NCI-H2107 treated with DMSO at 0.1 percent for 48 hours (cell line): ENCODE measurements around the gene MAP4K1.

Source experiments
- DNase-seq: peaks from one replicate; lab custom pipeline; 2025; ENCODE audit not compliant: unreplicated experiment; lab: John Stamatoyannopoulos, UW

The MAP4K1 gene

GRCh38 chr19:38617764-38618589 is at the start of gene MAP4K1:
TSS of gene MAP4K1 (minus strand) at chr19:38617953. CDS start at chr19:38617895, 58 bp downstream.
- DNase-seq = peak; percentile 2

GRCh38 chr19:38666663-38667511 is 49.1 kb upstream of the MAP4K1 start:
- DNase-seq = no peak

- no peak for DNase-seq
Observed at GRCh38 chr19:38665950-38666662, 48.4 kb upstream of the MAP4K1 start.

GRCh38 chr19:38665219-38665931 is 47.6 kb upstream of the MAP4K1 start:
- no peak for DNase-seq

- DNase-seq = peak; percentile 44
Observed at GRCh38 chr19:38664503-38665211, 46.9 kb upstream of the MAP4K1 start.

- peak; percentile 27 for DNase-seq
Observed at GRCh38 chr19:38663957-38664502, 46.3 kb upstream of the MAP4K1 start.

GRCh38 chr19:38663156-38663651 is 45.5 kb upstream of the MAP4K1 start:
- no peak for DNase-seq

- DNase-seq = no peak
Observed at GRCh38 chr19:38662537-38663155, 44.9 kb upstream of the MAP4K1 start.

GRCh38 chr19:38661996-38662395 is 44.2 kb upstream of the MAP4K1 start:
- no peak for DNase-seq

- no peak for DNase-seq
Observed at GRCh38 chr19:38661136-38661535, 43.4 kb upstream of the MAP4K1 start.

- no peak for DNase-seq
Observed at GRCh38 chr19:38660724-38661123, 43.0 kb upstream of the MAP4K1 start.

GRCh38 chr19:38658462-38659306 is 40.9 kb upstream of the MAP4K1 start:
- DNase-seq = peak; percentile 17

GRCh38 chr19:38657633-38658222 is 40.0 kb upstream of the MAP4K1 start:
- DNase-seq = no peak

GRCh38 chr19:38656171-38656981 is 38.6 kb upstream of the MAP4K1 start:
- no peak for DNase-seq

- DNase-seq = no peak
Observed at GRCh38 chr19:38655148-38655824, 37.5 kb upstream of the MAP4K1 start.

- no peak for DNase-seq
Observed at GRCh38 chr19:38654628-38655055, 36.9 kb upstream of the MAP4K1 start.
